Measurements from ENCODE around the gene VRK1. TPM values are rescaled to one million over a fixed set of nuclear protein-coding genes. Genes with fewer than 3 reads are reported as not detected.
"Not testable (repeated sequence)": the region's sequence is repeated elsewhere in the genome, so short reads cannot be mapped to it uniquely, and the experiment has no call there.

The VRK1 gene, protein sequence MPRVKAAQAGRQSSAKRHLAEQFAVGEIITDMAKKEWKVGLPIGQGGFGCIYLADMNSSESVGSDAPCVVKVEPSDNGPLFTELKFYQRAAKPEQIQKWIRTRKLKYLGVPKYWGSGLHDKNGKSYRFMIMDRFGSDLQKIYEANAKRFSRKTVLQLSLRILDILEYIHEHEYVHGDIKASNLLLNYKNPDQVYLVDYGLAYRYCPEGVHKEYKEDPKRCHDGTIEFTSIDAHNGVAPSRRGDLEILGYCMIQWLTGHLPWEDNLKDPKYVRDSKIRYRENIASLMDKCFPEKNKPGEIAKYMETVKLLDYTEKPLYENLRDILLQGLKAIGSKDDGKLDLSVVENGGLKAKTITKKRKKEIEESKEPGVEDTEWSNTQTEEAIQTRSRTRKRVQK
- total RNA-seq, result 25.8 TPM

DNA sequence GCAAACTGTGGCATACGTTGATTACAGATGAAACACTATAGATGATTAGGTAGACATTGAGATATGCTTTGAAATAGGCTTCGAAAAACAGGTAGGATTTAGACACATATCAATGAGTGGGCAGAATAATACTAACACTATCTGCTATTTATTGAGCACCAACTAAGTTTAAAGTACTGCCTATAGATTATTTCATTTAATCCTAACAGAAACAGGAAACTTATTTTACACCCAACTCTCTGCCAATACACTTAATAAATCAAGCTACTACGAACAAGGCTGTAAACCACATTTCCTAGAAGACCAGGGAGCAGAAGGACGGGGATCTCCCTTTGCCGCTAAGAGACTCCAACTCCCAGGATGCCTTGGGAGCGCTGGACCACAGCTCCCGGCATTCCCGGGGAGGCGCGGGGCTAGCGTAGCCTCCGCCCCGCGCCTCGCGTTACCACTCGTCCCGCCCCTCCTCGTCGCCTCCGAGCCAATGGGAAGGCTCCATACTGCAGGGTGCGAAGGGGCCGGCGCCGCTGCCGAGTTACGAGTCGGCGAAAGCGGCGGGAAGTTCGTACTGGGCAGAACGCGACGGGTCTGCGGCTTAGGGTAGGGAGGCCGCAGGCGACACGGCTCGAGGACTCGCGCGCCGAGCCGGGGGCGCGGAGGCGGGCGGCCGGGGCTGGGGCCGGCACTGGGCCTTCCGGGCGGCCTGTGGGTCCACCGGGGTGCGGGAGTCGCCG, at the start of gene VRK1:
TSS of gene VRK1 (plus strand) at position 532 of the 731 bp plus-strand sequence. CDS start 36,090 bp downstream, outside the sequence.
- DNase-seq, result peak; percentile 98

DNA sequence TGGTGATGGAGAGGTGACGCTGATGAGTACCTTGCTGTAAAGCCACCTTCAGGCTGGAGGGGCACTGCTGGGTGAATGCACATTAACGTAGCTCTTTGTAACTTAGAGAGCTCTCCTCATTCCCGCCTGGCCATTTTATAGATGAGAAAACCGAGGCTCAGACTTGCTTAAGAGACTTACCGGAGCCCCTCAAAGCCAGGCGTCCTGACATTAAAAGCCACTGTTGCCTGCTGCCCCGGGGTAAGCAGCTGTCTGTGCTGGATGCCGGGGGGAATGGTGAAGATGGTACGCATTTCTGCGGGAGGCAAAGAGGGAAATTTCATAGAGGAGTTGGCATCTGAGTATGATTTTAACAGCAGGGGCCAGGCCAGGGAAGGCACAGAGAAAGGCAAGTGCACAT, 49.6 kb upstream of the VRK1 start:
- no peak for DNase-seq

DNA sequence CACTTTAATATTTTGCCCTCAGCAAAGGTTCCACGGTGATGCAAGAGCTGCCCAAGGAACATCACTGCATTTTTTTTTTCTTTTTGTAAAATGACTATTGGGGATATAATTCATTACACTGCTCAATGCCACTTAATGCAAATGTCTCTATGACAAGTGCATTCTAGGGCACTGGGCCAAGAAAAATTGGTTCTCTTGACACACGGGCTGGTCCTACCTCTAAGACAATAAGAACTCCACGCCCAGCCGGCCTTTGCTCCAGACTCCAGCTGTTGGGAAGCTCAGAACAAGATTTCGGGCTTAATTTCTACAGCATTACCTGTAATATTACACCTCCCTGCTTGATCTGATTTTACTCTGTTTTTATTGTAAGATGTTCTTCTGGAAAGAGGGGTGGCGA, 48.8 kb upstream of the VRK1 start:
- DNase-seq, result no peak

- DNase-seq, result no peak
These were observed 45.7 kb upstream of the VRK1 start for GRCh38 chr14:96751505-96751904.

- DNase-seq, result no peak
These were observed 45.1 kb upstream of the VRK1 start for GRCh38 chr14:96752125-96752524.

- DNase-seq, result peak; percentile 56
These were observed 44.6 kb upstream of the VRK1 start for GRCh38 chr14:96752594-96752993.

- no peak for DNase-seq
These were observed 42.9 kb upstream of the VRK1 start for GRCh38 chr14:96754162-96754844.

GRCh38 chr14:96754845-96755184, 42.4 kb upstream of the VRK1 start:
- peak; percentile 12 for DNase-seq

GRCh38 chr14:96756745-96757144, 40.4 kb upstream of the VRK1 start:
- DNase-seq, result no peak

GRCh38 chr14:96757456-96757855, 39.7 kb upstream of the VRK1 start:
- DNase-seq, result no peak

- no peak for DNase-seq
These were observed 36.1 kb upstream of the VRK1 start for GRCh38 chr14:96761066-96761465.

GRCh38 chr14:96762650-96763049, 34.5 kb upstream of the VRK1 start:
- peak; percentile 80 for DNase-seq

GRCh38 chr14:96764012-96764411, 33.2 kb upstream of the VRK1 start:
- DNase-seq, result no peak

GRCh38 chr14:96765205-96765604, 32.0 kb upstream of the VRK1 start:
- not testable (repeated sequence) for DNase-seq

- DNase-seq, result no peak
These were observed 24.3 kb upstream of the VRK1 start for GRCh38 chr14:96772929-96773328.

DNA sequence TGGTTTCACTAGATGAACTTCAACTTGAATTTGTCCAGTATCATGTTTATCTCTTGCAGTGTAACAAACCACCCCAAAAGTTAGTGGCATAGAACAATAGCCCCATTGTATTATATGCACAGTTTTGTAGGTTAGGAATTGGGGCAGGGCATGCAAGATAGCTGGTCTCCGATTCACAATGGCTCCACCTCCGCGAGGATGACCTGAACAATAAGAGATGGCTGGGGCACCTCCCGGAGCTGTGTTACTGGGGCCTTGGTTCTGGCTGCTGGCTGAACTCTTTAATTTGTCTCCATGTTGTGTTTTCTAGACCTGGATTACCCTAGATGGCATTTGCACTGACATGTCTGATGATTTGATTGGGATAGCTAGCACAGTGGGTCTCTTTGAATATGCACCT, 20.4 kb upstream of the VRK1 start:
- no peak for DNase-seq

DNA sequence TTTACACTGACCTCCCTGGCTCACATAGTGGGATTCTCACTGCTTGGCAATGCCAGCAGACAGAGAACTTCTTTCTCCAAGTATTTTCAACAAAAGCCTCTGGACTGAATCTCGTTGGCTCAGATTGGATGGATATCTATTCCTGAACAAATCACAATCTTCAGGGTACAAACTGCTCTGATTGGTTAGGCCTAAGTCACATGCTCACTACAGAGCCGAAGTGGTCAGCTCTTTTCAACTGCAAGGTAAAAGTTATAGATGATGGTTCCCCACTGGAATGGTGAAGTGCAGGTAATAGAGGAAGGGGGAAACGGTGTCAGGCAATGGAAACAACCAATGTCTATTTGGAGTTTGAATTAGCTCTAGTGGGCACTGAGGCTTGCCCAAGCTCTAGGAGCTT, 16.7 kb upstream of the VRK1 start:
- no peak for DNase-seq

DNA sequence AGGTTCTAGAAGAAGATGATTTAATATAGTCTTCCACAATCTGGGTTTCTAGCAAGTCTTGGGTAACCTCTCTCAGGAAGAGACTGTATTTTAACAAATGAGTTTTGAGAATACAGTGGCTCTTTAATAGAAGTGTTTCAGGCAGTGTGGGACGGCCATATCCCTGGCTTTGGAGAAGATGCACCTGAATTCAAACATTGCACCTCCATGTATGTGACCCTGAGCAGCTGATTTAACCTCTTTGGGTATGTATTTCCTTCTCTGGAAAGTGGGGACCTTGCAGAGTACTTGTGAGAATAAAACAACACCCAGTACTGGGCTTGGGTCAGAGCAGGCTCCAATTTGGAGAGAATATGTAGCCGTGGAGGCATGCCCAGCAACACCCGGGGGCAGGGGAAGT, 15.8 kb upstream of the VRK1 start:
- no peak for DNase-seq

DNA sequence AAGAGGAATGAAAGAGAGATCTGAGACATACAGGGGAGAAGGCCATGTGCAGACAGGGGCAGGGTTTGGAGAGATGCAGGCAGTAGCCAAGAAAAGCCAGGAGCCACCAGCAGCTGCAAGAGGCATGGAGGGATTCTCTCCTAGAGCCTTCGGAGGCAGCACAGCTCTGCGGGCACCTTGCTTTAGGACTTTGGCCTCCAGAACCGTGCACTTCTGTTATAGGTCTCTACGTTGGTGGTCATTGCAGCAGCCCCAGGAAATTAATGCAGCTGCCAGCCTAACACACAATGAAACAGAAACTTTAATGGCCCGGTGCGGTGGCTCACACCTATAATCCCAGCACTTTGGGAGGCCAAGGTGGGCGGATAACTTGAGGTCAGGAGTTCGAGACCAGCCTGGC, 14.7 kb upstream of the VRK1 start:
- DNase-seq, result no peak

DNA sequence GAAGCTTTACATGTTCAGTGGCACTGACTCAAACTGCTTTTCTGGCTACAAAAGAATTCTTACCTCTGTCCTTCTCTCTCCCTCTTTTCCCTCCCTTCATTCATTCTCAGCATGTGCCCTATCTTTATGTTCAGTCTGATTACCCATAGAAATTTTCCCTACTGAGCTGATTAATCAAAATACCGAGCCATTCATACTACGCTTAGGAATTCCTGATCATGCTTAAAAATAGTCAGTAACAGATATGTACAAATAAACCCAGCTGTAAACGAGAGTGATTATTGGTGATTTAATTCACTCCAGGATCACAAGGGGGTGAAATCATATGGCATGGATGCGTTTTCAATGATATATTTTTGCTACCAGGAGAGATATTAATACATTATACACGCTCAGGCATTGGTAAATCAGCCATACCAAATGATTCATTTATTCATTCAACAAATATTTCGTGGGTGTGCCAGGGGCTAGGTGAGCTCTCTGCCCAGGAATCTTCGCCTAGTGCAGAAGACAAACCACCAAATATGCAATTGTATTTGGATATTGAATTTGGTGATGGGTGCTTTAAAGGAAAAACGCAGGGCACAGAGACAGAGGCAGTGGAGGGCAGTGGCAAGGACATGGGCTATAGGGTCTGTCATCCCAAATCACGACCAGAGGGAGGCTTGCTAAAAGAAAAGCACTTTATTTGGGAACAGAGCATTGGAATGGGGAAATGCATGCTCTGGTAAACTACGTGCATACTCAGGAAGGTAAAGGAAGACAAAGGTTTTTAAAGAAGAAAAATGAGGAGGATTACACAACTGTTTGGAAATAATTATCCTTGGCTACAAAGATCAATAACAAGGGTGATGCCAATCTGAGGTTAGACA, 13.9 kb upstream of the VRK1 start:
- DNase-seq, result no peak

GRCh38 chr14:96783915-96784224, 13.3 kb upstream of the VRK1 start:
- peak; percentile 4 for DNase-seq

- DNase-seq, result no peak
These were observed 7.0 kb upstream of the VRK1 start for GRCh38 chr14:96790186-96790585.
